HG02588 (cell line): Measurements from ENCODE around the gene USP49.
A peak's percentile ranks its signal among the peaks of the same experiment; 100 is the strongest.
"Not testable (repeated sequence)": the region's sequence is repeated elsewhere in the genome, so short reads cannot be mapped to it uniquely, and the experiment has no call there.

Experiments used
- ATAC-seq: cut with Tn5 transposase; IDR thresholded peaks from one replicate; pipeline ENCODE4 v1.9.1; 2021; ENCODE audit warnings: mild to moderate bottlenecking, moderate library complexity; ENCODE audit not compliant: unreplicated experiment

Gene USP49

DNA sequence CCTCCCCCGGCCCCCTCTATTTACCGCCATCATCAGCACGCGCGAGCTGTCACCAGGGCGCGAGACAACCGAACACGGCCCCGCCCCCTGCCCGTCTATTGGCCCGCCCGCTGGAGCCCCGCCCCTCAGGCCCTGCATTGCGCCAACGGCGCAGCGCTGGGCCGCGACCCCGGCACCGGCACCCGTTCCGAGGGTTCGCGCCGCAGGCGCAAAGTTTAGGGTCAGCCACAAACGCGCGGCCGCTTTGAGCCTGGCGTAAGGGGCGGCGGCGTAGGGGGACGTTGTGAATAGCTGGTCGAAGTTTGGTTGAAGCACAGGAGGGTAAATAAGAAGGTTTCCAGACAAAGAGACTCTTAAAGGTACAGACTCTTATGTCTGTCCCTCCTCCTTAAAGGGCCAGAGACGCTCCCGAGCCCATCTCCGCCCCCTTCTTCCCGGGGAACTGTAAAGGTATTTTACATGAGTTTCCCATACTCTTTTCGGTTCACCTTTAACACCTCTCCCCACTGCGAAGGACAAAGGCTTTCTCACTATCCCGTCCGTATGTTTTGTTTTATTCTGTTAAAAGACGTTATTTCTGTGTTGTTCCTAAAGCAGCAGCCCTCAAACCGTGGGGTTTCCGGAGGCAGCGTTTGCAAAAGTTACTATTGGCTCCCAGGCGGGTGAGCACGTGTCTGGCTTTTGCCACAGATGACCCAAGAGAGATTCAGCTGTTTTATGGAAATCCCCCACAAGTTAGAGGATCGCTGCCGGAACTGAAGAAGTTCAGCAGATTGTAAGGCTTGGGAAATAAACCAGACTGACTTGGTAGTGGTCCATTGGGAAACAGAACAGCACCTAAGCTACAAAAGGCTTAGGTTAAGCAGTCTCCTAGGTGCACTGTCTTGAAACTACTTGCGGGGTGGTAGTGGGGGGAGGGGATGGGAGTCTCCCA lies at the start of gene USP49:
USP49 (minus strand) TSS at position 76 of the 934 bp plus-strand sequence. CDS start 88,392 bp downstream, outside the sequence.
- peak; percentile 76 for ATAC-seq

DNA sequence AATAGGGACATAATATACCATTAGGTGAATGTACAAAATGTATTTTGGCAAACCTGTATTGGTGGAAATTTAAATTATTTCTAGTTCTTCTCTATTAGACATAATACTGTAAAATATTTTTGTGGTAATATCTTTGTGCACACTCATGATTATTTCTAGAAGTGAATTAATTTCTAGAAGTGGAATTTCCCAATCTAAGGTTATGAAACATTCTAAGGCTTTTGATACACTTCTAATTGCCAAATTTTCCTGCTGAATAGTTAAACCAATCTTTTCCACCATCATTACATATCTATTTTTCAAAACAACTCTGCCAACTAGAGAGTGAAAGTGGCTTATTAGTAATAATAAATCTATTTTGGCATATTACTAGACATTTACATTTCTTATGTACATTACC lies 48.3 kb upstream of the USP49 start:
- ATAC-seq = no peak

DNA sequence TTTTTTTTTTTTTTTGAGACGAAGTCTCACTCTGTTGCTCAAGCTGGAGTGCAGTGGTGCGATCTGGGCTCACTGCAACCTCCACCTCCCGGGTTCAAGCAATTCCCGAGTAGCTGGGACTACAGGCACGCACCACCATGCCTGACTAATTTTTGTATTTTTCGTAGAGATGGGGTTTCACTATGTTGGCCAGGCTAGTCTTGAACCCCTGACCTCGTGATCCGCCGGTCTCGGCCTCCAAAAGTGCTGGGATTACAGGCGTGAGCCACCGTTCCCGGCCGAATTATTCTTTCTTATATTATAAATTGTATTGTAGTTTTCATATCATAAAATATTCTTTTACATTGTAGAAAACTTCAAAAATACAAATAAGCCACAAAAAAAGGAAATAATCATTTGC lies 47.7 kb upstream of the USP49 start:
- not testable (repeated sequence) for ATAC-seq

DNA sequence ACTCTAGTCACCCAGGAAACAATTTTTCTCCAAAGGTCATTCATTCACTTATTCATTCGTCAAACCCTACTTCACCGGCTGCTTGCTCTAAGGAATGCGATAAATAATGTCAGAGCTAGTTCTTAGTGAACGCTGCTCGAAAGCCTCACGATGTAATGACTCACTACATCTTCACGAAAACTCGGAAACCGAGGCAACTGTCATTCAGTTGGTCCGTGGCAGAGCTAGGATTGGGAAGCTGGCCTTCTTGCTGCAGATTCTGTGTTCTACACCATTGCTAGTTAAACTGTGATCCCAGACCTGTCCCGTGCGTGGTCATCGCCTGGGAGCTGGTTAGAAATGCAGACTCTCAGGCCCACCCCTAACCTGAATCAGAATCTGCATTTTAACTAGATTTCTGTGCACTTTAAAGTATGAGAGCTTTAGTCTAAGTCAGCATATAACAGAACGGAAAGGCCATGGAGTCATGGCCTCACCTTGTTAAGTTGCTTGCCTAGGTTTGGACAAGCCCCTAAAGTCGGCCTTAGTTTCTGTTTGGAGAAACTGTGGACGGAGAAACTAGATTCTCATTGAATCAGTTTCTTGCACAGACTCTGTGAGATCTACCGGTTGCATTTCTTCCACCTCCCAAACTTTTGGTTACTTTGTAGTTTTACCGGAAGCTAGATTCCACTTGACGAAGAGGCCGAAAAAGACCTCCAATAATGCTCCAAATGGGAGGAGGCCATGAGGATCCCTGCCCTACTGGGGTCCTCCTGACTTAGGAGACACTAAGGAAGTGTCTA lies 47.1 kb upstream of the USP49 start:
- ATAC-seq = no peak

DNA sequence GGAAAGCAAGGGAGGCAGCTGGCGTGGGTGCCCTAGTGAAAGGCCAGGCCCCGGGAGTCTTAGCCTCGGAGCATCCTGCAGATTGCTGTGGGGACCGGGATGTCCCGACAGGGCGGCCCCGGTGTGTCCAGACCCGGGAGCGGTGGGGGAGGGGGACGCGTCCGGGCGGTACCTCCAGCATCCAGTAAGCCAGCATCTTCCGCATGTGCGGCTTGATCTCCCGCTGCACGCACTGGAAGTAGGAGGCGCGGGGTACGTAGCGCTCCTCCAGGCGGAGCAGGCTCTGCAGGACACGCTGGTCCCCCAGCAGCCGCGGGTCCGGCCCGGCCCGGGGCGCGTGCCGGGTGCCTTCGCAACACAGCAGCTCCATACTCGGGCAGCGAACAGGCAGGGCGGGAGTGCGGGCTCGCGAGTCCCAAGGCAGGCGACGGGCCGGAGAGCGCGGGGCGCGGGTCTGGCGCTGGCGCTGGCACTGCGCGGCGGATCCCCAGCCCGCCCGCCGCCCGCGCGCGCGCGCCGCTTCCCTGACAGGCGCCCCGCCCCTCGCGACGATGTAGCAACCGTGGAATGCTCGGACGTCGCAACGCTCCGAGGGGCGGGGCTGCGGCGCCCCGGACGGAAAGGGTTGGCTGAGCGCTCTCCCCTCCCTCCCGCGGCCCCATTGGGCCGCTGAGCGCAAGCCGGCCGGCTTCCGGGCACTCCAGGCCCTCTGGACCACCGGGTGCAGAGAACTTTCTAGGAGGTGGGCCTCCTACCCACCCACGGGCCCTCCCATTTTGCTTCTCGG lies 46.3 kb upstream of the USP49 start, which contains the start of gene CCND3:
CCND3 (minus strand) TSS at position 529 of the 787 bp plus-strand sequence; CDS start at position 370, 159 bp downstream.
- peak; percentile 89 for ATAC-seq

DNA sequence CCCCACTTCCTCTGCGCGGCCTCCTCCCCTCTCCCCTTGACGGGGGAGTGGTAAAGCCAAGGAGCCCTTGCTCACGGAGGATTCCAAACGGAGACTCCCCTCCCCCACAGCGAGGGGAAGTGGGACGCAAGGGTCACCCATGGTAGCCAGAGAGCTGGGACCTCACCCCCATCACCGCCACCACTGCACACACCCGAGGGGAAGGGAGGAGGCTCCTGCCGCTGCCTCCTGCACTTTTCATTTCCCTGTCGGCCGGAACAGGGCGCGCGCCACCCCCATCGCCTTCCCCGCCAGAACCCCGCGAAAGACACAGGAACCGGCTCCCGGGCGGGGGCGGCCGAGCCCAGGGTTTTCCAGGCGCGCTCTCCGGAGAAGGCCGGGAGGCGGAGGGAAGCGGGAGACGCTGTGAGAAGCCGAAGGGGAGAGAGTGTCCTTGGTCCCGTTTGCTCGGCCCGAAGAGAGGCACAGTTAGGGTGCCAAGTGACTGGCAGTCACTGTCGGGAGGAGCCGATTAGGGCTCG lies 45.6 kb upstream of the USP49 start:
- no peak for ATAC-seq

DNA sequence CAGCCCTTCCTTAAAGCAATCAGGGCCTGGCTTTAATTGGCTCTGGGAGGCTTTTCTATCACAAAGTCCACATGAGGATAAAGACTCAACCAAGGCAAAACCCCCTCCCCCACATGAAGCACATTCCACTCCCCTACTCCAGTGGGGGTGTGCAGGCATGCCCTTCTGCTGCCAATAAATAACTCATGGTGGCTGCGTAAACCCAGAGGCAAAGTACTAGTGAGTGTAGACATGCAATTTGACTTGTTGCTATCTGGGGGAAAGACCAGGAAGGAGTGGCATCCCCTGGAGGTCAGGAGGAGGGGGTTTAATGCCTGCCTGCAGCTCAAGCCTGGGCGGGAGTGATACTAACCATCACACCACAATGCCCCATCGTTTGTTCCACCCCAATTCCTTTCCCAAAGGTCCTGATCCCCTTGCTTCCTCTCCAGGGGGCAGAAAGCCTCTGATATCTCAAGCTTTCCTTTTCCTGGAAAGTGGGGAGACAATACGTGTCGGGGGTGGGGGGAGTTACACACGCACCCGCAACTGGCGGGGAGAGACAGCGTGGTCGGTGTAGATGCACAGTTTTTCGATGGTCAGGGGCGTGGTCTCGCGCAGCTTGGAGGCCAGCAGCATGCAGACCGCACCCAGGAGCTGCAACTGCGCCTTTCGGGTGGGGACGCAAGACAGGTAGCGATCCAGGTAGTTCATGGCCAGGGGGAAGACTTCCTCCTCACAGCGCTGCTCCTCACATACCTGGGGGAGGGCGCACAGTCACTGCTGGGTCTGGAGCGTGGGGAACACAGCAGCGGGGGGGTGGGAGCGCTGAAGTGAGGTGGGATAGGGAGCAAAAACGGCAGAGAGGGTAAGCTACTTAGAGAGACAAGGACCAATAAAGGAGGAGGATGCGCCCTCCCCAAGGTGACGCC lies 44.9 kb upstream of the USP49 start:
- no peak for ATAC-seq

DNA sequence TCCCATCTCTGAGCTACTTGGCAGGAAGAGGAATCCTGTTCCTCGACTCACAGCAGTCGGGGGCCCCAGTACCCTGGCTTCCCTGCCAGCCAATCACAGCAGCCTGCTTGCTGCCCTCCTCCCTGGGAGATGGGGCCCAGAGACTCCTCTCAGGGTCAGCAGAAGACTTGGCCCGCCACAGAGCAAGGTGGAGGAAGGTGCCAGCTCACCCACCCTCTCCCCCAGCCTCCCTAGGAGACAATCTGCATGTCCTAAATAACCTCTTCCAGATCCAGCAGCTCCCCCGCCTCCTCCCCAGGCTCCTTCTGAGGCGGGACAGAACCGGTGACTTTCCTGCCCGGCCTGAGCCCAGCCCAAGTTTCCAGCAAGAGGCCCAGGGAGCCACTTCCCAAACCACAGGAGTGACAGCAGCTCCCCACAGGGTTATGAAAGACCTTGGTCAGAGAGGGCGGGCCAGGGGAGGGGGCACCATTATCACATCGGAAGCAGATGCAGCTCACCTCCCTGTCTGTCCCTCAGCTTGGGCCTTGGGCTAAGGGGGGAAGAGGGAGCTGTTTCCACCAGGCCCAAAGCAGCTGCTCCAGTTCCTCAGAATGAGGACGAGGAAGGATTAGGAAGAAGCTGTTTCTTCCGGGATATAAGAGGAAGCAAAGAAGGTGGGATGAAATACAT lies 44.1 kb upstream of the USP49 start:
- no peak for ATAC-seq

DNA sequence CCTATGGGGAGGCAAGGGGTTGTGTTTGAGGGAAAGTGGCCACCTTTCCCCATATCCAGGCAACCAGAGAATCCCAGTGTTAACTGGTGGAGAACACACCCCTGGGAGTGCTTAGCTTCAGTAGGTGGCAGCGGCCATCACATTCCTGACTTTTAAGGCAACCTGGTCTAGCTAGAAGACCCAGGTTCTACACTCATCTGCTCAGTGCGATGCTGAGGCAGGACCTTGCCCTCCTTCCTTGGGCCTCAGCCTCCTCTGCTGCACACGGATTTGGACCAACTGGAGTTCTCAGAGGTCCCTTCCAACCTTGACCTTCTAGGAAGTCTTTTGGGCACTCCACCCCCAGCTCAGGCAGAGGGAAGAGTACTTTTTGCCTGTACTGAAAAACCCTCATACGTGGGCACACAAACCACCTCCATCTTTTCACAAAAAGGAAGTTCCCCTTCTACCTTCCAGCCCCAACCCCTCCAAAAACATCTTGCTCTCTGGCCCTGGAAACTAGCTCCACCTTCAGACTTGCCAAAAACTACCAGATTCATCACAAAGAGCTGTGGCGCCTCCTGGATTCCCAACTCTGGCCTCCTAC lies 43.5 kb upstream of the USP49 start:
- no peak for ATAC-seq

DNA sequence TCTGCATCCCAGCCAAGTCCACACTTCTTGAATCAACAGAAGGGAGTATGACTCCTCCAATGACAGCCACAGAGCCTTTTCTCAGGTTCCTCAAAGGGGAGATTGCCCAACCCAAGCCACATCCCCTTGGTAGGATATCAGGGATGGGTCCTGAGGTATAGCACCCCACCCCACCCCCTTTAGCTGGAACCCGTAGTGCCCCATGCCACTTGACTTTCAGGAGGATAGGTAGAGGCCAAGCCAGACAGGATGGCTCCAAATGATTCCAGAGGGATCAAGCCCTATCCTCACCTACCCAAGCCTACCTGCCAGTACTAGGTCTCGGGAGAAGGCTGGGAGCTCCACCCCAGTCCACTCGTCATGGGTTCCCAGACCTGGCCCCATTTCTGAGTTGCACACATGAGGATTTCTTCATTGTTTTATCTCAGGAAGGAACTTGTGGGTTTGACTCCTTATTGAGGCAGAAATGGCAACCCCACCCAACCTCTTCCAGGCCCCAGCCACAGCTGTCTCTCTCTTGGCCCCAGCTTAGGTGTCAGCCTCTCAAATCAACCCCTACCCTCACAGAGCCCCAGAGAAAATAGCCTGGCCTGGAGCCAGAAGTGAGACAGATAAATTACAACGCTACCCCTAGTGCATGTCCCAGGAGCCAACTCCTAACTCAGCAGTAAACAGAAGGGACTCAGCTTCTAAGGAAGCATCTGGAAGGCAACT lies 42.8 kb upstream of the USP49 start:
- ATAC-seq = no peak

DNA sequence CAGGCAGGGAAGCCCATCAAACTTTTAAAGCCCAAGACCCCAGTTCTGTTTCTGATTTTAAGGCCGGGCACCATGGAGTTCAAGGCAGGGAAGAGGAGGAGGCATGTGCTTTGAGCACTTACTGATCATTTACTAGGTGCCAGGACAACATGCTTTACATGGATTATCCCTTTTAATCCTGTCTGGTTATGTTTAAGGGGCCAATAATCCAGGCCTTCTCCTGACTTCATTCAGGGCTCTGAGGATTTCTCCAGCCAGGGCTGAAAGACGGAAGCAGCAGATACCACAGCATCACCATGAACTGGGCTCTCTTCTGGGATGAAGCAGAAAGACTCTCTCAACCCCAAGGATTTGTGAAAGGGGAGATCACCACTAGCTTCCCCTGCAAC lies 42.3 kb upstream of the USP49 start:
- no peak for ATAC-seq

DNA sequence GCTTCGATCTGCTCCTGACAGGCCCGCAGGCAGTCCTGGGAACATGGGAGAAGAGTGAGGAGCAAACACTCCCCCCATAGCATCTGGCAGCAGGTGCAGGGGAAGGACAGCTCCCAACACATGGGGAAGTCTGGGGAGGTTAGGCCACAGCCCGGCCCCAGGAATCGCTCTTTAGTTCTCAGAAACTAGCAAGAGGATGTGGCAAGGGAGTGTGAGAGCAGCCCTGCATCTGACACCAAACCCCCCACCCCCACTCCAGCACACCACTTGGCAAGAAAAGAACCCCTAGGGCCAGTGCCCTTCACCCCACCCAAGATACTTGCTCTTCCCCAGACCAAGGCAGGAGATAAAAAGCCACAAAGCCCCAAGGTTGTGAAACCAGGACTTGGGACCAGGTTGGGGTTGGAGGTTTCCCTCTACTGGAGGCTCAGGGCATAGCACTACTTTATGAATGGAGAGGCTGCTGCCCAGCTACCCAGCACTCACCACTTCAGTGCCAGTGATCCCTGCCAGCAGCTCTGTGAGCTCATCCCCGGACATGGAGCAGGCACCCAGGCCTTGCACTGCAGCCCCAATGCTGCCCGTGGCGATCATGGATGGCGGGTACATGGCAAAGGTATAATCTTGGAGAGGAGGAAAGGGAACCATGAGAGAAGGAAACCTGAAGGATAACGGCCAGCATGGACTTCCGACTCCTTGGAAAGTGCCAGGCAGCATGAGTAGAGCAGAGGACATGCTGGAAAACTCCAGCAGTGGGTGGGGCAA lies 41.1 kb upstream of the USP49 start:
- peak; percentile 41 for ATAC-seq

DNA sequence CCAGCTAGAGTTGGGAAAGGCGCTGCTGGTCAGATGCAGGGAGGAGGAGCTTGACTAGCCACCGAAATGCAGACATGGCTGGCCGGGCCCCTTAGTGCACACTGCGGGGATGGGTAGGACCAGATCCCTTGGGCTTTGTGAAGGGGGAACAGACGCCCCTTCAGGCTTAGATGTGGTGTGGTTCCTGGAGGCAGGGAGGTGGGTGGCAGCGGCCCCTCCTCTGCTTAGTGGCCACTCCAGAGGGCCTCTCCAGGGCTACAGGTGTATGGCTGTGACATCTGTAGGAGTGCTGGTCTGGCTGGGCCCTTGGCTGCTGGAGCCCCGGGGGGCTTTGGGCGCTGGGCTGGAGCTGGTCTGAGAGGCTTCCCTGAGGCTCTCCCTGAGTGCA lies 40.5 kb upstream of the USP49 start:
- no peak for ATAC-seq

DNA sequence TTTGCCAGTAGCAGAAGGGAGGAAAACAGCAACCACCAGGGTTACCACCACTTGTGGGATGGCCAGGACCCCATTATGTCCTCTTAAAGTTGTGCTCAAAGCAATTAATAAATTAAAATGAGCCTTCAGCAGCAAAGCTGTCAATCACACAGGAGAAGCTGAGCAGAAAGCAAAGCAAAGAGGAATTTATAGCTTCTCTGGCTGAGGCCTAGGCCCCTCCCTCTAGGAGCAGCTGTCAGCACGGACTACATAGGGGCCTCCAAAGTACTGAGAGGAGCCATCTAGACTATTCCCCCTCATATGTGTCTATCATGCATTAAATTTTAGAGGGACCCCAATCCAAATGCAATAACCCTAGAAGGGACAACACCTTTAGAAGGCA lies 40.0 kb upstream of the USP49 start:
- no peak for ATAC-seq

DNA sequence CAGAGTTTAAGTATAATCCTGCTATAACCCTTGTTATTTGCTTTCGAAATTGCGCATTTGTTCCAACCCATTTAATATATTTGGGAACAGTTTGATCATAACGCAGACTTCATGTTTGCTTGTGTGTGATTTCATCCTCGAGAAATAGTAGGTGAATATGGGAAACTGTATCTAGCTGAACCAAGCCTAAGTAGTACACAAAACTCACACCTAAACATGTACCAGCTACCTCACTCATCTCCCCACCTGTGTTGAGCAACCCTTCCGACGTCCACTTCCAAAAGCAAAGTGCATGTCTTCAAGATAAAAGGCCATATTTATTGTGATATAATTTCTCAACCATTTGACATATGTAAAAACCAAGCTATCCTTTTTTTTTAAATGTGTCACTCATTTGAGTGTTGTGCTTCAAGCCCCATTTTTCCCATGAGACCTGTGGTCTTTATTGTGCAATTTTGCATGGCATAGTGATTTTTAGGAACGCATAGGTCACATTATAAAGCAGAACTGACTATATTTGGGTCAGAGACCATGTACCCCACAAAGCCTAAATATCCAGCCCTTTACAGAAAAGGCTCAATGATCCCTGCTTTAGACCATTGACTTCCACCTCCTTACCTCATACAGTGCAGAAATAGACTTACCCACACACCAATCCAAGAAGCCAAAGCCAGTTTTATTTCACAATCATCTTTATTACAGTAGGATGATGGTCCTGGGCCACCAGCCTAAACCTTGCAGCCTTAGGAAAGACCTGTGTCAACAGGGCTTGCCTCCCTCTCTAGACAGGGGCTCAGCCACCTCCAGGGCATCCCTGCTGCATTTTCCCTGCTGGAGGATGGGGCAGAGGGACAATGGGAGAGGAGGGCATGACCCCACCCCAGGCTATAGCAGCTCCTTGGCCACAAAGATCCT lies 39.4 kb upstream of the USP49 start:
- no peak for ATAC-seq

DNA sequence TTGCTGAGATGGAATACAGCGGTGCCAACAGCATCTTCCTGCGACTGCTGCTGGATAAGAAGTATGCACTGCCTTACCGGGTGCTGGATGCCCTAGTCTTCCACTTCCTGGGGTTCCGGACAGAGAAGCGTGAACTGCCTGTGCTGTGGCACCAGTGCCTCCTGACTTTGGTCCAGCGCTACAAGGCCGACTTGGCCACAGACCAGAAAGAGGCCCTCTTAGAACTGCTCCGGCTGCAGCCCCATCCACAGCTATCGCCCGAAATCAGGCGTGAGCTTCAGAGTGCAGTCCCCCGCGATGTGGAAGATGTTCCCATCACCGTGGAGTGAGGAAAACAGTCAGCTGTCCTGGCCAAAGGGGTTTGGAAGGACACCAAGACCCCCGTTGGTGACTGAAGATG lies 37.2 kb upstream of the USP49 start:
- ATAC-seq = no peak
